HG02610 (cell line): ENCODE results near the gene ANKRD10.
A peak's percentile ranks its signal among the peaks of the same experiment; 100 is the strongest.

Experiments
- ATAC-seq: cut with Tn5 transposase; IDR thresholded peaks from one replicate; pipeline ENCODE4 v1.9.1; 2021; ENCODE audit warnings: mild to moderate bottlenecking, moderate library complexity; ENCODE audit not compliant: unreplicated experiment

ANKRD10 gene

DNA sequence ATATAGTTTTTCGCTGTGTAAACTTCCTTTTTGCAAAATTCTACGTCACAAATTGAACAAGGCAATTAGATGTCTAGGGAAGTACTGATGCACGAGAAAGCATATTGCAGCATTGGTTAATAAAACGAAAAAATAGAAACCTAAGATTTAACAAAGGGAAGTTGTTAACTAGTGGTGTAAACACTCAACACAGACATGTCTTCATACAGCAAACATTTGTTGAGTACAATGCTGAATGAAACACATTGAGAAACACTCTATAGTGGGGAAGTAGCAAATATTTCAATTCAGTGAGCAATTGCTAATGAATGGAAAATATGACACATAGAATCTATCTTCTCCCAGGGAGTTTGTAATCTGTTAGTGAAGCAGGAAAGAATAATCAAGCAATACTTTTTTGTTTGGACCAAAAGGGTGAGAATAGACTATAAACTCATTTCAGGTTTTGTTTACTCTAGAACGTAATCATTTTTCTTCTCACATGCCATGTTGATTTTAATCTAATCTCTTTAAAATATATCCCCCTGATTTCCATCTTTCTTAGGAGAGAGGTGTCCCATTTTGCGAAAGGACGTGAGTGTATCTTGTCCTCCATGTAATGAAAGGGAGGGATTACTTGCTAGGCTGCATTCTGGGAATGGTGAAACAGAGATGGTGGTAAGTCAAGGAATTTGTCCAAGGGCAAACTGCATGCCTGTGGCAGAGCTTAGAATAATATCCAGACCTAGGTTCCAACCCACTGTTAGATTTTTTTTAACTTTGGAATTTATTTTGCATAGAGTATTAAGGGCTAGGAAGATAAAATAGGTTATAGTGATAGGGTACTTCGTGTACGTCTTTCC, 1.7 kb upstream of the ANKRD10 start:
- ATAC-seq, result no peak

DNA sequence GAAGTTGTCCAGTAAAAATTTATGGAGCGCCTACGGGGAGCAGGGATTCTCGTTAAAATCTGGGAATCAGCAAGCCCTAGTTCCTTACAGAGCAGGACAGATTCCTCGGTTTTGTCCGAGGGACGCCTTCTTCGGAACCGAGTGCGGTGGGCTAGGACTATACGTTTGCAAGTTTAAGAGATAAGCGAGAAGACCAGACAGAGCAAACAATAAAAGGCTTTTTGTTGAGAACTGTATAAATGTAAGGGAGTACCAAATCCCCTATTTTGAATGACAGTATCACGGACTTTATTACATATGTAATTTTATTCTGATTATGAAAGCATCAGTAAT, 971 bp upstream of the ANKRD10 start:
- ATAC-seq, result no peak

DNA sequence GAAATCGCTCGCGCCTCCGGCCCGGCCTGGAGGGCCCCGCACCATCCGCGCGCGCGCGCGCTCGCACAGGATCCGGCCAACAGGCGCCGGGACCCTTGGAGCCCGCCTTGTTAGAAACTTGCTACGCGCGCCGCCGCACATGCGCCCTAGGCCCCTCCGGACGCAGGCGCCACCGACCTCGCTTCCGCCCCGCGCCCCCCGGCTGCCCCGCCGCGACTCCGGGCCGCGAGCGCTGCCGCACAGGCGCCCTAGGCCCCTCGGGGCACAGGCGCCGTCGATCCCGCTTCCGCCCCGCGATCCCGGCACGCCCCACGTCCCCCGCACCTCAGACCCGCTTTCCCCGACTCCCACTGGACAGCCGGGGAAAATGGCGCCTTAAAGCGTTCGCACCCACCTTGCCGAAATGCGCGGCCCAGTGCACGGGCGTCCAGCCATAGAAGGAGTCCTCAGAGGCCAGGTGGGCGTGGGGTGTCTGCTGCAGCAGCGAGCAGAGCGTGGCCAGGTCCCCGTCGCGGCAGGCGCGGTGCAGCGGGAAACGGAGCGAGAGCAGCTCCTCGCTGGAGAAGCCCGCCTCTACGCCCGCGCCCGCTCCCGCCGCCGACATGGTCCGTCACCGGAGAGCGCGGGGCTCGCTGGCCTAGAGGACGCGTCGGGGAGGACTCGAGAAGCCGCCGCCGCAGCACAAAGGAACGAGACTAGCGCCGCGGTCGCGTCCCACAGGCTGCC, 375 bp downstream of the ANKRD10 start:
- ATAC-seq, result peak; percentile 32

DNA sequence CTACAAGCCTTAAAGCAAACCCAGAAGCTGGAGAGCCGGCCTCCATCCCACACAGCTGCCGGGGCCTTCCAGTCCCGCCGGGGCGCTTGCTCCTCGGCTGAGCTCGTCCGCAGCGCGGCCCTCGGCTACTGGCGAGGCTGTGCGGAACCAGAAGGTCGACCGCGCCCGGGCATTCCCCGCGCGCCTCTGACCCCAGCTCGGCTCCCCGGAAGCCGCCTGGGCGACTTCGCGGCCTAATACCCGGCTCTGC, 863 bp downstream of the ANKRD10 start:
- no peak for ATAC-seq

DNA sequence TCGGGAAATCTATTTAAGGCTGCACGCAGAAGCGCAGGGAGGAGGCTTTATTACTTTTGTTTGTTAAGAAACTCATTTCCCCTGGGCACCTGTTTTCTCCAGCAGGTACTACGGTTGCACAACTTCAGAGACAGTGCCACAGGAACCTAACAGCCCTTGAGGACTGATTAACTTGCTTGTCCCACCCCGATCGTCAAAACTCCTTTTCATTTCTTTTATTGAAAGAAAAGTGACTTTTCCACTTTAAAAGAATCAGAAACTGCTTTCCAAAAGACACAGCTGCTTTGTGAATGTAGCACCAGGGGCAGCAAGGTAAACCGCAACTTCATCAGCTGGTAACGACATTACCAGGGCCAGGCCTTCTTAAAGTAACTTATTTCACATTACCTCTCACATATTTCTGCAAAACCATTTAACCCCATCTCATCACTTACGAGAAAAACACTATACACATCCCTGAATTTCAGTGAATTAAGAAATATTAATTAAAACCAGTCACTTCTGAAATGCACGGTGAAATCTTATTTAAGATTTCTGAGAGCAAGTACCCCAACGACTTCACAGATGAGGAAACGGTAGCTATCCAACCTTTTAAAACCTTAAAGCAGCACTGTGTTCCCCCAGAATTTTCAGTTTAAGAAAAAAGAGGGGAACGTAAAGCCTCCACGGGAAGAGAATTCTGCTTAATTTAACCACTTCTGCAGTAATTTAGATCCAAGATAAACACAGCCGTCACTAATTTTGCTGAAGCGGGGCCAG, 1.4 kb downstream of the ANKRD10 start:
- ATAC-seq, result no peak

DNA sequence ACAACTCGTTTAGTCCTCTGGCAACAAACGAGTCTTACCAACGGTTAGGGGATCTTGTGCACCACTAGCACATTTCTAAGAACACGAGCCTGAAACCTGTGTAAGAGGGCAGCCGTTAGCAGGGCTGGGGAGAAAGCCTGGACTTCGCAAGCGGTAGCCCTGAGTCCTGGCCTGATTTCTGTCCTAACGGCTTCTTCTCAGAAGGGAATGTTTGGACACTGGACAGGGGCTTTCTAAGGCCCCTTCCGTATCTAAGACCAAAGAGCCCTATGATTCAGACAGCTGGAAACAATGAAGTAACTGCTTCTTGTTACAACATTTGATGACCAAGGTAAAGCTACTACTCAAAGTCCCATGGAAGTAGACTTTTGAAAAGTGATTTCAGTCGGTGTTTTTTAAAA, 2.2 kb downstream of the ANKRD10 start:
- no peak for ATAC-seq

DNA sequence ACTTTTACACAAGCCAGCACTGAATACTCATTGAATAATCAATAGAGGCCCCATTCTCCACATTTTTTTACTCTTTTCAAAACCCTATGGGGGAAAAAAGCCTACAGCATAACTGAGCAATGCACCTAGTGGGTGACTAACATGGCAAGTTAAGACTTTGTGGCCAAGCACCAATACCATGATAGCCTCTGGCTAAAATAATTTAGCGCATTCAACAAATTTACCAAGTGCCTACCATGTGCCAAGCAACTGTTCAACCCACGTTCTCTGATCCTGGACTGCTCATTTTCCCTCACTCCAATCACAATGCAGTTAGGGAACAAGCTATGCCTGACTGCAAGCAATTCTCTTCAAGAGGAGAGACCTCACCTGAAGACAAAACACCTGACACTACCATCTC, 3.0 kb downstream of the ANKRD10 start:
- ATAC-seq, result no peak

DNA sequence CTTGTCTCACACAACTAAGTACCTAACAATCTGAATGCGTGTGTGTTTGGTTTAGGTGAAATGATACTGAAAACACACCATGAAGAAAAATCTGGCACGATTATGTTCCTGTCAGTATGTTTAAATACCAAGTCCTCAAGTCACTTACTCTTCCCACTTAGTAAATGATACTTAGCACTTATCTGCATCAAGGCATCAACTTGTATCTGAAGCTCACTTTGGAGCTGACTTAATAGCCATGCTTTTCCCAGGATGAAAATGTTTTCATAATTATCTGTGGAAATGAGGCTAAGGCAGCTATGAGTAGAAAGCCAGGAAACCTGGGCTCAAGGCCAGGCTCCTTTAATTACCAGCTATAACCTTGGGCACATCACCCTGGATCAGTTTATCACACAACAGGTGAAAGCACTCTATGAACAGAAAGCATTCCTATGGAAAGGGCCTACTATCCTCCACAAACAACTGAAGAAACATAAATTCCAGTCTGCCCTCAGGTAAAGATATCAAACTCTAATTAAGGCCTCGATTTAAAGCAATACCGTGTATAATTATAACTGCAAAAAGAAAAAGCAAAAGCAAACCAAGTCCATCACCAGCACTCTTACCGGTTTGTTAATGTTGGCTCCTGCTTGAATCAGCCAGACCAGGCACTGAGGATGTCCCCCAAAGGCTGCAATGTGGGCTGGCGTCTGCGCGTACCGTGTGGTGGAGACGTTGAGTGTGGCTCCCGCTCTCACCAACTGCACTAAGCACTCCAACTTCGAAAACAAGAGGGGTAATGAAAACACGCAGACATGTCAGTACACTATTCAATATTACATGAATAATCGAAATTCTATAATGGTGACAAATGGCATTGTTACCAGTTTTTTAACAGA, 4.6 kb downstream of the ANKRD10 start:
- ATAC-seq, result no peak

DNA sequence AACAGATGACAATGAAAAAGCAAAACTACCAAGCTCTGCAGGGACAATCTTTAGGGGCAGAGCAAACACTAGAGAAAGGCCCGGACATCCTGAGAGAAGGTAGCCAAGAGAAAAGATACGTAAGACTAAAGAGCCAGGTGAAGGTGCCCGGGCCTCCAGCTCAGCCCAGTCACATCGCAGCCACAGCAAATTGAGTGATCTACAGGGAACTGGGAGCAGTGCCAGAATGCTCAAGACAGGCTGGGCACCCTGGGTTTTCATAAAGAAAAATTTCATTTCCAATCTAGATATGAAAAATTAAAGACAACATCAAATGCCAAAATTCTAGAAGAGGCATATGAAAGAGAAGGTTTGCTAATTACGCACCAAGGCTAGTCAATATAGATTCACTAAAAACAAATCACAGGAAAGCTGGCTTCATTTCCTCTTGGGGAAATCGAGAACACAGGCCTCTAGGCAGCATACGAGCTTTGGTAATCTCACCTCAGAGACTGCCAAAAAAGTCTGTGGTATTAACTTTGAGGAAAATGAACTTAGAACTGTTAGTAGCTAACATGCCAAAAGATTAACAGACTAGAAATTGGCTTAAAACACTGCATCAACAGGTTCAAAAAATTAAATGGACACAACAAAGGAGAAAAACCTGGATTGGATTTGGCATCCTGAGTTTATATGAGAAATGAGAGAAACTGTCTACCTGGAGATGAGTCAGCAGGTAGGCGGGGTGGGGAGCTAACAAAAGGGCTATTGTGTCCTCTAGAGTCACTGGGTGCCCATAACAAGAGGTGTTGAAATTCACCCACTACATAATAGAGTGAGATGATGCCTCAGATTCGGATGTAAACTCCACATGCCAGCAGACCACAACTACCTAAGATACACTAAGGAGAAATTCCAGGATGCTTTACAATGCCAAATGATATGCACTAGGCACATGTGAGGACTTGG, 6.6 kb downstream of the ANKRD10 start:
- no peak for ATAC-seq

DNA sequence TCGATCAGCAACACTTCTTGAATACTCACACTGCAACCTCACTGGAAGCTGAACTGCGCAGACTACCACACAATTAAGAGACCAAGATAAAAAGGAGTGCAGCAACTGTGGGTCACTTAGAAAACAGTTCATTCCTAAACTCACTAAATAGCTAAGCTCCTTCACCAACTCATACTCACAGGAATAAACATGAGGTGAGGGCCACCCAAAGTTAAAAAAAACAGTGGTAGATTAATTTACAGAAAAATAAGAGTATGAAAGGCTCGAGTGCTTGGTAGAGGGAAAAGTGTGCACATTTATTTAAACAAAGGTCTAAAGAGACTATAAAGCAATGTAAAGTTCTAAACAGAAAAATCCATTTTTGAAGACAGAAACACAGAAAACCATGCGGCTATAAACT, 7.6 kb downstream of the ANKRD10 start:
- no peak for ATAC-seq

DNA sequence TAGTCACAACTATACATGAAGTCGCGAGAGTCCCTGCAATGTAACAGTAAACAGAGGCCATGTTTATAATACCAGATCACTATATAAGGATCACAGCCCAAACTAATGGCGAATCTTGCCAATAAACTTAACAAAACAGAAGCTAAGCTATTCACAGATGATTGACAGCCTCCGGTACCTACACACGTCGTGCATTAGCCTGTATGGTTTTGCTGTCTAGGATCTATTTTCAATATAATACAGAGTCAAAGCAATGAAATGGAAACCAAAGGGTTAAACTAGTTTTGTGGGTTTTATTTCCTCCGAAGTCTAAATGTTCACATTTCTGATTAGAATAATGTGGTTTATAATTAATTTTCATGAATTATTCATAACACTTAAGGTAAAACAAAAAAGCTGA, 10.1 kb downstream of the ANKRD10 start:
- no peak for ATAC-seq

DNA sequence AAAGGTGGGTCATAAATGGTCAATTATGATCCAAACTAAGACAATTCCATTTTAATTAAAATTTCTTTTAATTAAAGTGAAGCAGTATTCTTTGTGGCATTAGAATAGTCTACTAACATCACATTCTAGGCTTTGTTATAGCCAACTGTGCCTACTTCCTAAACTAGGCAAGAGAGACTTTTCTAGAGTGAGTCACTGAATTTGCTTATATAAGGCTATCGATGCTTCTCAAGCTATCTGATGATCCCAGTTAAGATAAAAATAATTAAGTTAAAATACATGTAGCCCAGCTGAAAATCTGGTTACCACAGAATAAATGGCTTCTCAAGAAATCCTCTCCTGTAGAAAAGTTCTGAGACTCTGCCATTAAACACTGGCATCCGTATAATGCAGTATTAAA, 12.5 kb downstream of the ANKRD10 start:
- no peak for ATAC-seq

DNA sequence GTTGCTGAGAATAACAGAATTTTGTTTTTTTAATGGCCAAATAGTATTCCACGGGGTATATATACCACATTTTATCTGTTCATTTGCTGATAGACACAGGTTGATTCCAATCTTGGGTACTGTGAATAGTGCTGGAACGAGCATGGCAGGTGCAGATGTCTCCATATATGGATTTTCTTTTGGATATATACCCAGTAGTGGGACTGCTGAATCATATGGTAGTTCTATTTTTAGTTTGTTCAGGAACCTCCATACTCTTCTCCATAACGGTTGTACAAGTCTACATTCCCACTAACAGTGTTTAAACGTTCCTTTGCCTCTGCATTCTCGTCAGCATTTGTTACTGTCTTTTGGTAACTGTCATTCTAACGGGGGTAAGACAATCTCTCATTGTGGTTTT, 17.3 kb downstream of the ANKRD10 start:
- ATAC-seq, result no peak

DNA sequence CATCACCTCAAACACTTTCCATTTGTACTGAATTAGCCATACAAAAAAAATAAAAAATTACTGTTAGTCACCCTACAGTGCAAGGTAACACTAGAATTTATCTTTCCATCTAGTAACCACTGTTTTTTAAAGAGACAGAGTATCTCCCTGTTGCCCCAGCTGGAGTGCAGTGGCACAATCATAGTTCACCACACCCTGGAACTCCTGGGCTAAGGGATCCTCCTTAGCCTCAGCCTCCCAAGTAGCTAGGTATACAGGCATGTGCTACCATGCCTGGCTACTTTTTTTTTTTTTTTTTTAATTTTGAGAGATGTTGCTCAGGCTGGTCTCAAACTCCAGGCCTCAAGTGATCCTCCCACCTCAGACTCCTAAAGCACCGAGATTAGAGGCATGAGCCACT, 17.9 kb downstream of the ANKRD10 start:
- no peak for ATAC-seq

DNA sequence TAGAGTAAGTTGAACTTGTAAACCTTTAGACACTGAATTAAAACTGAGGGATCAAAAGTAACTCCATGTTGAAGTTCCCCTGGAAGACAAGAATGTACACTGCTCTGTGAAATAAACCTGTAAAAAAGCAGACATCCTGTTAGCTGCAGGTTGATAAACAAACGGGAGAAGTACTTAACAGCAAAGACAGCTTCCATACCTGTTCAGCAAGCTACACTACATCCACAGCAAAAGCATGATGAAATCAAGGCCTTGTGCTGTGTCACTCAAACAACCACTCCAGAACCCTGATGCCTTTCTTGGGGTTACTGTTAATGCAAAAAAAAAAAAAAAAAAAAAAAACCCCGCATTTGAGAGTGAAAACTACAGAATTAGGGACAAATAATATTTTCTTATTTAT, 20.8 kb downstream of the ANKRD10 start:
- no peak for ATAC-seq

DNA sequence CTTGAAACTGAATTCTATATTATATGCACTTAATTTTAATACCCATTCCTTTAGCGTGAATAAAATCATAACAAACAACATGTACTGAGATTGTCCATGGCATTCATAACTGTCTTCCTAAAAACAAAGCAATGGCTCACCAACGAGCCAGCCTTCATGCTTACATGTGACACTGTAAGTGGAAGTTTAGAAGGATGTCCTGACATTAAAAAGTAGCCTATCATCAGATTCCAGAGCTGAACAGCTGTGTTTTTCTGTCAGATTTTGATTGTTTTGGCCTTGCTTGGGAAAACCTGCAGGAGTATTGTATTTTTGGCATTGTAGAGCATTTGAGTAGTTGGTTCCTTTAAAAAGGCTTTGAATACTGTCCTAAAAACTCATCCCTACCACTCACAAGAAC, 21.3 kb downstream of the ANKRD10 start:
- no peak for ATAC-seq

DNA sequence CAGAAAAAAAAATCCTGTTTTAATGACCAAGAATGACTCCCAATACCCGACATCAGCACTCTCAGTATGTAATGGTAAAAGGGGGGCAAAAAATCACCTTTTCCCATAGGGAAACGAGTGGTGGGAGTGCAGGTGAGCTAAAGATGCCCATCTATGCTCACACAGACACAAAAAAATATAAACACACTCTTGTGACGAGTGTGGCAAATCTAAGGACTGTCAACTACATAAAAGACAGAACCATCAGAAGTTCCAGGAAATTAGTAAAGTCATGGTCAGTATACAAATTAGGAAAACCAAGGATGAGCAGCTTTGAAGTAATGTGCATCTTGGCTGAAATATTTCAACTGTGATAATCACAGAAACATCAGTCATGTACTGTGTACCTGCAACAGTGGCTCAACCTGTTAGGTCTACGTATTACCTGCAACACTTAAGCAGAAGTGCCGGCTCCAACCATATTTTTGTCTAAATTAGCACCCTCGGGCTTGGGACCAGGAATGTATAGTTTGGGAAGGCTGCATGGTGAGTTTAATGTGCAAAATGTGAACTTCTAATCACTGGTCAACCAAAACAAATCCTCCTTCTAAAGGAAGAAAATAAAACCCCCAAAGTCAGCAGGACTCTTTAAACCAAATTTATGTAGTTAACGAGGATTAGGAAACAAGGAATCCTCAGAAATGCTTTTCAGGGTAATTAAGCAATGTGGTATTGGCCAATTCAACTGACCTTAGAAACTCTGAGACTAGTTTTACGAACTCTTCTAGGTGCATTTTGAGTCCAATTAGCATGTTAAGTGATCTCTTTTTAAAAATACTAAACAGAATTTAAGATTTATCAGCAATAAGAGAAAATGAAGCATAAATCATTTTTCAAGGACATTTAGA, 24.3 kb downstream of the ANKRD10 start:
- no peak for ATAC-seq

DNA sequence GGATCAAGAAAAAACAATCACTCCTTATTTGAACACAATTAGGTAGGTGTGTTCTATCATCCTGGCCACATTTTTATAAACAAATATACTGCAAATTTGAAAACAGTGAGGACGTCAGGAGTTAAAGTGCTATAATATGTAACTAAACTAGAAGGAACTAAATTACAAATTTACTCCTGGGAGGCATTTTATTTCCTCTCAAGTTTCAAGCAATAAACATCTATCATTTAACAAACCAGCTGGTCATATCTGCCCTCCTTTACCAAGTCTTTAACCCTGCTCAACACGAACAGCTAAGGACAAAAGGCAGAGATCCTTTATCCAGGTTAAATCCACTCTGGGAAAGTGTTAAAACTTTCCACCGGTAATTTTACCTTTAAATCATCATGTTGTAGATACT, 26.5 kb downstream of the ANKRD10 start:
- ATAC-seq, result no peak
